GM23248 (cell line): Measurements from ENCODE around the gene MRTFB. TPM values are rescaled to one million over a fixed set of nuclear protein-coding genes. Genes with fewer than 3 reads are reported as not detected.

Experiments
- DNase-seq: peaks from one replicate; pipeline ENCODE4 v3.0.0-alpha.2; 2015
- H2AFZ ChIP-seq: fragments of 200-600 bp; sonication (generic); 2 replicates; pipeline ENCODE4 v1.6.1; 2016; ENCODE audit warnings: antibody characterized with exemption
- H3F3A ChIP-seq: fragments of 200-600 bp; sonication (generic); 2 replicates; pipeline ENCODE4 v1.6.1; 2016; ENCODE audit warnings: mild to moderate bottlenecking, antibody characterized with exemption, mixed run types; ENCODE audit not compliant: insufficient read depth
- H3K27ac ChIP-seq: fragments of 200-600 bp; sonication (generic); 2 replicates; pipeline ENCODE4 v1.5.1; 2016; ENCODE audit warnings: mild to moderate bottlenecking
- H3K27me3 ChIP-seq: fragments of 200-600 bp; sonication (generic); replicated peaks from 2 replicates; pipeline ENCODE4 v1.6.1; 2016; ENCODE audit warnings: mild to moderate bottlenecking; ENCODE audit not compliant: insufficient read depth
- H3K36me3 ChIP-seq: fragments of 200-600 bp; sonication (generic); 2 replicates; pipeline ENCODE4 v1.6.1; 2016; ENCODE audit warnings: low read depth, mild to moderate bottlenecking
- H3K4me1 ChIP-seq: fragments of 200-600 bp; sonication (generic); 2 replicates; pipeline ENCODE4 v1.6.1; 2016; ENCODE audit warnings: mild to moderate bottlenecking; ENCODE audit not compliant: insufficient read depth
- H3K4me2 ChIP-seq: fragments of 200-600 bp; sonication (generic); one replicate; pipeline ENCODE4 v1.6.1; 2016; ENCODE audit warnings: mild to moderate bottlenecking; ENCODE audit not compliant: unreplicated experiment
- H3K4me3 ChIP-seq: fragments of 200-600 bp; sonication (generic); 2 replicates; pipeline ENCODE4 v1.5.1; 2016; ENCODE audit warnings: mild to moderate bottlenecking
- H3K79me2 ChIP-seq: fragments of 200-600 bp; sonication (generic); 2 replicates; pipeline ENCODE4 v1.6.1; 2016; ENCODE audit warnings: mild to moderate bottlenecking; ENCODE audit not compliant: insufficient read depth
- H3K9ac ChIP-seq: fragments of 200-600 bp; sonication (generic); 2 replicates; pipeline ENCODE4 v1.6.1; 2016; ENCODE audit warnings: mild to moderate bottlenecking
- H3K9me2 ChIP-seq: fragments of 200-600 bp; sonication (generic); 2 replicates; pipeline ENCODE4 v1.6.1; 2016; ENCODE audit warnings: mixed run types, mild to moderate bottlenecking, moderate library complexity; ENCODE audit not compliant: insufficient read depth
- H3K9me3 ChIP-seq: fragments of 200-600 bp; sonication (generic); one replicate; pipeline ENCODE4 v1.6.1; 2017; ENCODE audit warnings: low read depth
- H4K20me1 ChIP-seq: fragments of 200-600 bp; sonication (generic); 2 replicates; pipeline ENCODE4 v1.6.0; 2016; ENCODE audit not compliant: insufficient read depth
- EZH2 ChIP-seq: fragments of 200-600 bp; sonication (generic); IDR thresholded peaks from 2 replicates; pipeline ENCODE4 v1.6.1; 2018; ENCODE audit warnings: antibody characterized with exemption, mild to moderate bottlenecking; ENCODE audit not compliant: insufficient read depth, poor library complexity, severe bottlenecking
- EZH2phosphoT487 ChIP-seq: fragments of 200-600 bp; sonication (generic); IDR thresholded peaks from 2 replicates; pipeline ENCODE4 v1.6.1; 2018; ENCODE audit warnings: antibody characterized with exemption, moderate library complexity, mild to moderate bottlenecking, low read depth; ENCODE audit not compliant: insufficient read depth
- WGBS, 2 experiments: methylation state at CpG; one replicate each; pipeline ENCODE4 v1.1.6; 2015 to 2017; ENCODE audit warnings: low lambda C conversion rate in 2 of 2, low coverage in 1 of 2; ENCODE audit errors: missing lambda C conversion rate in 2 of 2; 5-methylcytosine and 5-hydroxymethylcytosine counted together
- in situ Hi-C: fragments of 300-500 bp; cut with MboI; formaldehyde crosslinking; loops from 2 replicates; pipeline ENCODE4 v1.15.0; 2020
- polyA plus RNA-seq: library from polyadenylated mRNA; unstranded; fragments of >200 nt; fragmentation: Nextera tagmentation; extraction: Ambion mirVana; gene quantifications from 2 replicates; pipeline ENCODE4 v1.2.1, GENCODE V29; 2016
- total RNA-seq: library from RNA; depleted of rRNA; stranded (reverse); fragments of >200 nt; shearing (Covaris generic); gene quantifications from 2 replicates; pipeline ENCODE4 v1.2.3, GENCODE V29; 2014

The MRTFB gene
- total and polyA plus RNA-seq, 2 experiments from 2014 or later, result 3.1 to 5.1 TPM

- in situ Hi-C loops, result no loop called here
- Histone ChIP-seq H3K4me1 (peaks cover 67% of the 10 kb centered on the region), H2AFZ (peak overlapping the region; percentile 3; the same call in 1 of the 2 replicates), H4K20me1 (0 out of 2 replicates have a peak, but pooled peaks cover 3% of the 10 kb centered on the region), H3K79me2 (peaks cover 100% of the 10 kb centered on the region), H3K4me3 (peak overlapping the region; percentile 46), H3K9me2 (no peaks in the 10 kb centered on the region), H3K9ac (peak overlapping the region; percentile 65), H3K27me3 (no peaks in the 10 kb centered on the region), H3K27ac (peak overlapping the region; percentile 83), H3K9me3 (no peaks in the 10 kb centered on the region), H3F3A (peaks cover 41% of the 10 kb centered on the region), H3K4me2 (peak overlapping the region; percentile 73), H3K36me3 (no peaks in the 10 kb centered on the region)
- TF ChIP-seq EZH2 (no peak), EZH2phosphoT487 (no peak)
- DNase-seq, result peak; percentile 86
- 12 to 14% methylated on average over 23 of the region's 23 CpGs for WGBS, 2 experiments
Observed at GRCh38 chr16:14307527-14308367, 236.6 kb downstream of the MRTFB start.

DNA sequence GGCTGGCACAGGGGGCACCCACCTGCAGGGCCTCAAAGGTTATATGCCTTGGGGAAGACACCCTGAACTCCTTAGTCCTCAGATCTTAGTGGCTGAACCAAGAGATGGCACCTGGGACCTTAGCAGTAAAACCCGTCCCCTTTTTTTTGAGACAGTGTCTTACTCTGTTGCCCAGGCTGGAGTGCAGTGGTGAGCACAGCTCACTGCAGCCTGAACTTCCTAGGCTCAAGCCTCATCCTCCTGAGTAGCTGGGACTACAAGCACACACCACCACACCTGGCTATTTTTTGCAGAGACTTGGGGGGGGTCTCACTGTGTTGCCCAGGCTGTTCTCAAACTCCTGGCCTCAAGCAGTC, 237.2 kb downstream of the MRTFB start:
- peak overlapping the region; percentile 73 for H3K4me2 ChIP-seq
- no peaks in the 10 kb centered on the region for H3K9me2 ChIP-seq
- peak overlapping the region; percentile 46 for H3K4me3 ChIP-seq
- in situ Hi-C loops, result no loop called here
- 93 to 100% methylated on average over 1 of the region's 1 CpG for WGBS, 2 experiments
- 0 out of 2 replicates have a peak overlapping the region, but pooled peaks have one; percentile 3 for H2AFZ ChIP-seq
- H3K27ac ChIP-seq, result peak overlapping the region; percentile 83
- TF ChIP-seq EZH2, result no peak
- no peaks in the 10 kb centered on the region for H3K9me3 ChIP-seq
- H3K27me3 ChIP-seq, result no peaks in the 10 kb centered on the region
- H3K36me3 ChIP-seq, result no peaks in the 10 kb centered on the region
- peaks cover 41% of the 10 kb centered on the region for H3F3A ChIP-seq
- peak; percentile 23 for DNase-seq
- H4K20me1 ChIP-seq, result 0 out of 2 replicates have a peak, but pooled peaks cover 3% of the 10 kb centered on the region
- peak overlapping the region; percentile 65 for H3K9ac ChIP-seq
- H3K4me1 ChIP-seq, result peaks cover 67% of the 10 kb centered on the region
- H3K79me2 ChIP-seq, result peaks cover 100% of the 10 kb centered on the region

- peaks cover 67% of the 10 kb centered on the region for H3K4me1 ChIP-seq
- peak overlapping the region; percentile 66 for H3K9ac ChIP-seq
- no peaks in the 10 kb centered on the region for H3K36me3 ChIP-seq
- H3K4me3 ChIP-seq, result no peak overlapping the region; the same call in 1 of the 2 replicates
- H3K79me2 ChIP-seq, result peaks cover 100% of the 10 kb centered on the region
- DNase-seq, result peak; percentile 57
- H3F3A ChIP-seq, result peaks cover 39% of the 10 kb centered on the region
- H3K9me2 ChIP-seq, result no peaks in the 10 kb centered on the region
- H3K27me3 ChIP-seq, result no peaks in the 10 kb centered on the region
- 0 out of 2 replicates have a peak, but pooled peaks cover 3% of the 10 kb centered on the region for H4K20me1 ChIP-seq
- peak overlapping the region; percentile 73 for H3K4me2 ChIP-seq
- in situ Hi-C loops, result no loop called here
- H3K27ac ChIP-seq, result peak overlapping the region; percentile 83
- H2AFZ ChIP-seq, result 0 out of 2 replicates have a peak overlapping the region, but pooled peaks have one; percentile 4
- H3K9me3 ChIP-seq, result no peaks in the 10 kb centered on the region
- 44 to 46% methylated on average over 26 of the region's 26 CpGs for WGBS, 2 experiments
- TF ChIP-seq EZH2 (no peak), EZH2phosphoT487 (no peak)
Observed at GRCh38 chr16:14309001-14309886, 238.1 kb downstream of the MRTFB start.

DNA sequence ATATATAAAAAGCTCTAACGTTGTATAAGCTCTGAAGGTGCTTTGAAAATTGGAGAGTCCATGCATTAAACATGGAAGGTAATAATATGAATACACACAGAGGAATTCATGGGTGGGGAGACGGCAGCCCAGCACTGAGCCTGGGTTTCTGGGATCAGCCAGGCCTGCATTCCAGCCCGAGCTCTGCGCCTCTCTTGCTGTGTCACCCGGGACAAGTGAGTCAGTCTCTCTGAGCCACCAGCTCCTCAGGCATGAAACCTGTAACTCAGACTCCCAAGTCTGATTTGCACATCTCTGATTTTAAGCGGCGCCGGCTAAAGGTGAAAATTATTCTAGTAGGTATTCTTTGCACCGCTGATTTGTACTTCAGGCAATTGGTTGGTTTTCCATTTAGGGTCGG, 238.8 kb downstream of the MRTFB start:
- Histone ChIP-seq H3K9ac (peak overlapping the region; percentile 66), H3F3A (peaks cover 36% of the 10 kb centered on the region), H3K79me2 (peaks cover 100% of the 10 kb centered on the region), H4K20me1 (0 out of 2 replicates have a peak, but pooled peaks cover 3% of the 10 kb centered on the region), H3K4me2 (peak overlapping the region; percentile 73), H3K27me3 (no peaks in the 10 kb centered on the region), H3K4me3 (peak overlapping the region; percentile 45), H3K4me1 (peaks cover 64% of the 10 kb centered on the region), H3K9me2 (no peaks in the 10 kb centered on the region), H2AFZ (no peak overlapping the region), H3K36me3 (no peaks in the 10 kb centered on the region), H3K27ac (peak overlapping the region; percentile 83), H3K9me3 (no peaks in the 10 kb centered on the region)
- no peak for TF ChIP-seq EZH2phosphoT487
- no peak for TF ChIP-seq EZH2
- in situ Hi-C loops, result no loop called here
- DNase-seq, result peak; percentile 95
- WGBS, 2 experiments, result 27 to 28% methylated on average over 10 of the region's 10 CpGs
